GOT3 (cell line): ENCODE data around the gene PCDHAC2.

Experiments used
- DNase-seq: peaks from one replicate; lab custom pipeline; 2025; ENCODE audit warnings: mixed read lengths; lab: John Stamatoyannopoulos, UW

Gene PCDHAC2, protein sequence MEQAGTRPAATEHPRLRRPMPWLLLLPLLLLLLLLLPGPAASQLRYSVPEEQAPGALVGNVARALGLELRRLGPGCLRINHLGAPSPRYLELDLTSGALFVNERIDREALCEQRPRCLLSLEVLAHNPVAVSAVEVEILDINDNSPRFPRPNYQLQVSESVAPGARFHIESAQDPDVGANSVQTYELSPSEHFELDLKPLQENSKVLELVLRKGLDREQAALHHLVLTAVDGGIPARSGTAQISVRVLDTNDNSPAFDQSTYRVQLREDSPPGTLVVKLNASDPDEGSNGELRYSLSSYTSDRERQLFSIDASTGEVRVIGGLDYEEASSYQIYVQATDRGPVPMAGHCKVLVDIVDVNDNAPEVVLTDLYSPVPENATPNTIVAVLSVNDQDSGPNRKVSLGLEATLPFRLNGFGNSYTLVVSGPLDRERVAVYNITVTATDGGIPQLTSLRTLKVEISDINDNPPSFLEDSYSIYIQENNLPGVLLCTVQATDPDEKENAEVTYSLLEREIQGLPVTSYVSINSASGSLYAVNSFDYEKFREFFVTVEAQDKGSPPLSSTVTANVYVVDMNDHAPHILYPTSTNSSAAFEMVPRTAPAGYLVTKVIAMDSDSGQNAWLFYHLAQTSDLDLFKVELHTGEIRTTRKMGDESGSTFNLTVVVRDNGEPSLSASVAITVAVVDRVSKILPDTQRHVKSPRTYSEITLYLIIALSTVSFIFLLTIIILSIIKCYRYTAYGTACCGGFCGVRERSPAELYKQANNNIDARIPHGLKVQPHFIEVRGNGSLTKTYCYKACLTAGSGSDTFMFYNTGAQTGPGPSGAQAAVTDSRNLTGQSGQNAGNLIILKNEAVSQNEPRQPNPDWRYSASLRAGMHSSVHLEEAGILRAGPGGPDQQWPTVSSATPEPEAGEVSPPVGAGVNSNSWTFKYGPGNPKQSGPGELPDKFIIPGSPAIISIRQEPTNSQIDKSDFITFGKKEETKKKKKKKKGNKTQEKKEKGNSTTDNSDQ

GRCh38 chr5:140966293-140967225, at the start of gene PCDHAC2:
Gene PCDHAC2, plus strand, starts transcription at chr5:140966476. Its CDS starts 291 bp downstream, at chr5:140966767.
- peak; percentile 63 for DNase-seq

- no peak for DNase-seq
Measured at GRCh38 chr5:140923601-140924000, 42.7 kb upstream of the PCDHAC2 start.

DNA sequence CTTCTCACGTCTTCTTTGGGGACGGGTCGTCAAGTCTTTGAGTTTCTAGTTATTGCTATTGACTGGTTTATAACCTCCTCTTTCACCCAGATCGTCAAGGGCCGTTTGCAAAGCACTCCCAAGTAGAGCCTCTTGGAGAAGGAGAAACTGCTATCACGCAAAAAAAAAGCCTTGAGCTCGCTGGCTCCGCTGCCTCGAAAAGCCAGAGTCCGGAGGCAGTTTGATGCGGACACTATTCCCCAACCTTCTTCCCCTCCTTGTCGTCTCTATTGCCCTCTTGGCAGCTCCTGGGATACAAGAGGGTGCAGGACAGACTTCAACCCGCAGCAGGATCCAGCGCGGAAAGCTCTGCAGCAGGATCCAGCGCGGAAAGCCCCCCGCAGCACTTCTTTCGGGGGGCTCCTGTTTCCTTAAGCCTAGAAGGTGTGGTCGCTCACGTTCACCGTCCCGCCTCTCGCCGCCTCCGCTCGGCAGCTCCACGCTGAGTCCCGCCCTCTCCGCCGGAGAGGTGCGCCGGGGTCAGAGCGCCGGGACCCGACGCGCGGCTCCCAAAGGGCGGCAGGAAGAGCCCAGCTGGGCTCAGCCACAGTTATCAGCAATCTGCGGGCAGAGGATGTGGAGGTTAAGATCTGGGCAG, 40.4 kb upstream of the PCDHAC2 start, which contains the start of gene PCDHAC1:
PCDHAC1 (plus strand) TSS at position 494 of the 637 bp plus-strand sequence. CDS start 594 bp downstream, outside the sequence.
- DNase-seq = no peak

- DNase-seq = peak; percentile 65
Measured at GRCh38 chr5:140926443-140927227, 39.6 kb upstream of the PCDHAC2 start.

- no peak for DNase-seq
Measured at GRCh38 chr5:140927228-140927573, 39.1 kb upstream of the PCDHAC2 start.

GRCh38 chr5:140934964-140935606, 31.2 kb upstream of the PCDHAC2 start:
- no peak for DNase-seq

- no peak for DNase-seq
Measured at GRCh38 chr5:140946578-140946977, 19.7 kb upstream of the PCDHAC2 start.

GRCh38 chr5:140951636-140952035, 14.6 kb upstream of the PCDHAC2 start:
- DNase-seq = no peak

DNA sequence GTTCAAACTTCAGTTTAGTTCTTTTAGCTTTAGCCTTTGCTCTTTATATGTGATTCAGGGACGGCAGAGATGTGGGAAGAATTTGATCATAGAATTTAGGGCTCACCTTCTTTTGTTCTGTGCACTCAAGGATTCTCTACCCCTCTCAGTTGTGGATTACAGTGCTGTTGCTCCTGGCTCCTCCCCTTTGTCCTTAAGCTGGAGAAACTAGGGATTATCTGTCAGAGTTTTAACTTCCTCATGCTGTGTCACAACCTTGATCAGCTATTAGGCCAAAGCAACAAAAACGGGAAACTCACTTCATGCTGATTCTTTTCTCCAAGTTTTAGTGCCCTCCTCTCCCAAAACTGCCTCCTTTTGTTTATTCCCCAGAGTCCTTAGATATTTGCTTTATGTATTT, 13.0 kb upstream of the PCDHAC2 start:
- no peak for DNase-seq

DNA sequence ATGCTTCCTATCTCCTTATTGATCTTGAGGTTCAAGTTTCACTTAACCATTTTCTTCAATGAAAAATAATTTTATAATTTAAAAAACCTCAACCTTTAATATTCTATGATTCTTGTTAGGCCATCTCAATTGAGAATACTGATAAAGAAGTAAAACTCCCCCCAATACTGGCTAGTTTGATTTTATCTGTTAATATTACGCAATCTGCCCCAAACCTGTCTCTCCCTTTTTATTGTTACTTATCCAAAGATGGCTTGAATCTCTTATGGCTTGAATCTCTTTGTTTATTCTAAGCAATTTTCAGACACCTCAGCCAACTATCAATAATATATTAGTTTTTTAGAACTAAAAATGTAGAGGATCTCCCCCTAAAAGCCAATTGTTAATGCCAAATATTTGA, 4.1 kb upstream of the PCDHAC2 start:
- no peak for DNase-seq

GRCh38 chr5:140964356-140964755, 1.9 kb upstream of the PCDHAC2 start:
- DNase-seq = no peak

DNA sequence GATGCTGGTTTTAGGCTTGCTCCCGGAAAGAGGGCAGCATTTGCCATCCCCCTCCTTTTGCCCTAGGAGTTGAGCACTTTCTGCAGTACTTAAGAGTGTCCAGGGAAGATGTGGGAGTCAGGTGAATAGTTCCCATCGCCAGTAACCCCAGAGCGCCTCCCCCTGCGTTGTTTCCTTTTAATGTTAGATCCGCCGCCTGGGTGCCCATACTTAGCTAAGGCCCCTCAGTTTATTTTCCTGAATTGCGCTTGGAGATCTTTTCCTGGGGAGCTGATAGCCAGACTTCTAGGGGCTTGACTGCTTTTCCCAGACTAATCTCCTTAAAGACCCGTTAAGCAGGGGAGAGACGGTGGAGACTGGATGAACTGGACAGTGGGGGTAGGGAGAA, 377 bp upstream of the PCDHAC2 start:
- DNase-seq = no peak

- DNase-seq = no peak
Measured at GRCh38 chr5:140967226-140967893, 1.1 kb downstream of the PCDHAC2 start.

- no peak for DNase-seq
Measured at GRCh38 chr5:140969880-140970279, 3.6 kb downstream of the PCDHAC2 start.

DNA sequence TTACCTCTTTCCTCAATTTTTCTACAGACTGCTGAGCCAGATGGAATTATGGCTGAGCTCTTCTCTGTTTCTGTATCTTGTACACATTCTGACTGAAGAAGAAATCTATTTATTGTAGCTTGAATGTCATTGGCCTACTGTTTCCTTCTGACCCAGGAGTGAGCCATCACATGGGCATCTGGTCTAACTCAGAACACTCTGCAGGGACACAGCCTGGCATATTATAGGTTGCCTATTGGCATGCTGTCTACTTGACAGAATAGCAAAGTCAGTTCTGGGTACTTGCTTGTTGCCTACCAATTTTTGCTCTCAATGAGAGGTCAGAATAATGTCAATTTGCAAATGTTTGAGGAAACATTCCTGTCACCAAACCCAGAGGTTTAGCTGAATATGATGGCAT, 7.3 kb downstream of the PCDHAC2 start:
- DNase-seq = no peak

GRCh38 chr5:140977003-140977402, 10.7 kb downstream of the PCDHAC2 start:
- no peak for DNase-seq

DNA sequence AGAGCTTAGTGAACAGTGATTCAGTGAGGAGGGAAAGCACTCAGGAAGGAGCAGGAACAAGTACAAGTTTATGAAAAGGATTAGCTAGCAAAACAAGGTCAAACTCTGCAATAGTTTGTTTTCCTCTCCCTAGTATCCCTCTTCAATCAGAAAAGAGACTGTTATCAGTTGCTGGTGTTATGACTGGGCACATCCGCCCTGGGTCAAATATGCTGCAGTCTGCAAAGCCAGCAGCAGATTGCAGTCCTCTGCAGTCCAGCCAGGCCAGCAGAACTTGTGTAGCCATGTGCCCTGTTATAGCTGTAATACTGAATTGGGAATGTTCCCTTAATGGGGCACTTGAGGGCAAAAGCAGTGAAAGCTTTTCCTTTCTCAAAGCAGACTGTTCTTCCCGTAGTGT, 12.0 kb downstream of the PCDHAC2 start:
- no peak for DNase-seq

DNA sequence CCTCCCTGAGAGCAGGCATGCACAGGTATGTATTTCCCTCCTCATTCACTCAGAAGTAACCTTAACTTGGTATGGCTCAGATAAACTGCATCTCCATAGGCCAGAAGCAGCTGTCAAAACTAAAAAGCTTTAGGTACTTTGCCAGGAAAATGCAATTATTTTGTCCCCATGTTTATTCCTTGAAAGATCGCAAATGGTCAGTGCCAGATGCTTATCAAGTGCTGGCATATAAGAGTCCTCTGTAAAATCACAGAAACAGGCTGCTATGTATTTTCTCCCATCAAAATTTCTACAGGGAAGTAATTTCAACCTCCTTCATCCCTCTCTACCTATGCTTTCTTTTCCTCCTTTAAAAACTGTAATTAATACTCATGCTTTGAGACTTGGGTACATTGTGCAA, 12.7 kb downstream of the PCDHAC2 start:
- DNase-seq = no peak

DNA sequence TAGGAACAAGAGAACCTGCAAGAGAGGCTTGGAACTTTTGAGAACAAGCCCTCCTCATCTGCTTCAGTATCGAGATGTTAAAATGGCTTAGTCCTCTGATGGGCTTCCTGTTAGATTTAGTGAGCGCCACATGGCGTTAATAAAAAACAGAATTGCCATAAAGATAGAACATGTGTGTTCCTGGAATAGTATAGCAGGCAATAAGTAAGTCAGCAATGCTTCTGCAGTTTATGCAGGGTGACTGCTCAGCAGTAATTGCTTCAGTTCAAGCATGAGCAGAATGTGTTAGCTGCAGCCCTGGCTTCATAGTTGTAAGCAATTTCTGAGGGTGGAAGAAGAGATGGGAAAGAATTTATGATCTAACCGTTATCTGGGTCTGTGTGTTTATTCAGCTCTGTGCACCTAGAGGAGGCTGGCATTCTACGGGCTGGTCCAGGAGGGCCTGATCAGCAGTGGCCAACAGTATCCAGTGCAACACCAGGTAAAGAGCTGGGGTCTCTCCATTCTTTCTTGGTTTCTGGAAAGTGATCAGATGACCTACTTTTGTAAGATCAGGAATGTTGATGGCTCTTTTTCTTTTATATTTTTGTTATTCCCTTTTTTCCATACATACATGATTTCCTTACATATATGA, 15.9 kb downstream of the PCDHAC2 start:
- no peak for DNase-seq
